HAP-1 (cell line): ENCODE data around the gene CLCN7.

Source experiments
- DNase-seq, 2 experiments: peaks; one replicate each; pipeline ENCODE4 v3.0.0-alpha.2; 2016 to 2020; ENCODE audit warnings: low spot score in 2 of 2
- H3K27me3 ChIP-seq: fragments of 250-450 bp; sonication (Bioruptor Pico); 2 replicates; pipeline ENCODE4 v1.5.1; 2020; ENCODE audit warnings: low read depth, mild to moderate bottlenecking, moderate library complexity
- H3K36me3 ChIP-seq: fragments of 250-450 bp; sonication (Bioruptor Pico); replicated peaks from 2 replicates; pipeline ENCODE4 v1.5.1; 2020; ENCODE audit warnings: mild to moderate bottlenecking
- H3K4me1 ChIP-seq: fragments of 250-450 bp; sonication (Bioruptor Pico); 2 replicates; pipeline ENCODE4 v1.5.1; 2020; ENCODE audit warnings: mild to moderate bottlenecking
- H3K4me3 ChIP-seq: fragments of 250-450 bp; sonication (Bioruptor Pico); 2 replicates; pipeline ENCODE4 v1.5.1; 2020; ENCODE audit warnings: mild to moderate bottlenecking, moderate library complexity
- H3K9me3 ChIP-seq: fragments of 250-450 bp; sonication (Bioruptor Pico); 2 replicates; pipeline ENCODE4 v1.5.1; 2020; ENCODE audit warnings: mild to moderate bottlenecking, moderate library complexity
- in situ Hi-C: fragments of 300-500 bp; cut with MboI; formaldehyde crosslinking; loops from 3 replicates; pipeline ENCODE4 v1.14.3; 2020; ENCODE audit warnings: low sequenced_read_pairs, inconsistent platforms, mixed read lengths

The CLCN7 gene

GRCh38 chr16:1508494-1509187 is 33.8 kb upstream of the CLCN7 start:
- peaks cover 33% of the 10 kb centered on the region for H3K36me3 ChIP-seq
- H3K9me3 ChIP-seq = no peaks in the 10 kb centered on the region
- in situ Hi-C loops = no loop called here
- H3K4me1 ChIP-seq = no peaks in the 10 kb centered on the region
- H3K27me3 ChIP-seq = no peaks in the 10 kb centered on the region
- no peak for DNase-seq
- no peak overlapping the region for H3K4me3 ChIP-seq

DNA sequence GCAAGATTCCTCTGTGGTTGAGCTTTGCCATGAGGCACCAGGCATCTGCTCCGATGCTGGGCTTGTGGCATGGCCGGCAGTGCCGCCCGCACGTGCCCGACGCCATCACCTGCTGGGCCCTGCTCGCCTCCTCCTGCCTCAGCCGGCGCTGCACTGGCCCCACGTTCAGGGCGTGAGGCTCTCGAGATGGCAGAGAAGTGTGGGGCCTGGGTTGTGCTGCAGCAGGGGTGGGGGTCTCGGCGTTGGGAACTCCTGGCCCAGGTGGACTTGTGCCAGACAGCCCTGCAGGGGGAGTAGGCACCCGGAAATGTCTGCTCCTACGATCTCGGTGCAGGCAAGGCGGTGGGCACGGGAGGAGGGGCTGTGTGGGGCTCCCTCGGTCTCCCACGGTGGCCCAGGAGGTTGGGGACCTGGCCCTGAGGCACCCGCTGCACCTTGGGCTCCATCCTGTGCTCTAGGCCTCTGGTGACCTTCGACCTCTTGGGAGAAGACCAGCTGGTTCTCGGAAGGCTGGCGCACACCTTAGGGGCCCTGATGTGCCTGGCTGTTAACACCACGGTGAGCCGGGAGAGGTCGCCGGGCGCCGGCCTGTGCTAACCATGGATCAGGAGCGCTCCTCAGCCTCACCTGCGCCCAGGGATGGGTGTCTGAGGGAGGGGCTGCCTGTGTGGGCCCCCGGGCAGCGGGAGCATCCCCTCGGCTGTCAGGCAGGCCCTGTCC is 31.8 kb upstream of the CLCN7 start:
- no peak for DNase-seq
- Histone ChIP-seq H3K36me3 (peaks cover 49% of the 10 kb centered on the region), H3K9me3 (no peaks in the 10 kb centered on the region), H3K27me3 (no peaks in the 10 kb centered on the region), H3K4me3 (no peak overlapping the region), H3K4me1 (no peaks in the 10 kb centered on the region)
- in situ Hi-C loops = no loop called here

DNA sequence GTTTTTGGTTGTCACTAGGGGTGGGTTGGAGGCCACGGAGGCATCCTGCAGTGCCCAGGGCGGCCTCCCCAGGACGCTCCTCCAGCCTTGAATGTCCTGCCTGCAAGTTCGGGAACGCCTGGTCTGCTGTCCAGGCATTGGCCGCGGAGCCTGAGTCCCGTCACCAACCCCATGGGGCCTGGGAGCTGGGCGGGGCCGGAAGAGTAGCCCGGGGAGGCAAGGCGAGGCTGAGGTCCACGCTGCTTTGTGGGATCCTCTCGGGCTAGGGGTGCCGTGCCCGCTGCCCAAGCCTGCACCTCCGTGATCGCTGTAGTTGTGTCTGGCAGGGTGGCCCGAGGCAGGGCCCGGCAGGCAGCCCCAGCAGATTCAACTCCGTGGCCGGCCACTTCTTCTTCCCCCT is 31.1 kb upstream of the CLCN7 start:
- in situ Hi-C loops = no loop called here
- Histone ChIP-seq H3K27me3 (no peaks in the 10 kb centered on the region), H3K4me1 (no peaks in the 10 kb centered on the region), H3K36me3 (peaks cover 57% of the 10 kb centered on the region), H3K4me3 (no peak overlapping the region), H3K9me3 (no peaks in the 10 kb centered on the region)
- DNase-seq = no peak

- Histone ChIP-seq H3K4me3 (no peak overlapping the region), H3K4me1 (no peaks in the 10 kb centered on the region), H3K36me3 (peaks cover 58% of the 10 kb centered on the region), H3K9me3 (no peaks in the 10 kb centered on the region), H3K27me3 (no peaks in the 10 kb centered on the region)
- no peak for DNase-seq
- in situ Hi-C loops = no loop called here
Measured at GRCh38 chr16:1505073-1505844, 30.4 kb upstream of the CLCN7 start.

- peaks cover 61% of the 10 kb centered on the region for H3K36me3 ChIP-seq
- no peaks in the 10 kb centered on the region for H3K4me1 ChIP-seq
- no peak for DNase-seq
- no peak overlapping the region for H3K4me3 ChIP-seq
- in situ Hi-C loops = no loop called here
- H3K9me3 ChIP-seq = no peaks in the 10 kb centered on the region
- no peaks in the 10 kb centered on the region for H3K27me3 ChIP-seq
Measured at GRCh38 chr16:1503110-1503955, 28.5 kb upstream of the CLCN7 start.

GRCh38 chr16:1502092-1503004 is 27.5 kb upstream of the CLCN7 start:
- H3K9me3 ChIP-seq = no peaks in the 10 kb centered on the region
- in situ Hi-C loops = no loop called here
- no peak overlapping the region for H3K4me3 ChIP-seq
- no peaks in the 10 kb centered on the region for H3K27me3 ChIP-seq
- H3K36me3 ChIP-seq = peaks cover 61% of the 10 kb centered on the region
- no peaks in the 10 kb centered on the region for H3K4me1 ChIP-seq
- DNase-seq = no peak

DNA sequence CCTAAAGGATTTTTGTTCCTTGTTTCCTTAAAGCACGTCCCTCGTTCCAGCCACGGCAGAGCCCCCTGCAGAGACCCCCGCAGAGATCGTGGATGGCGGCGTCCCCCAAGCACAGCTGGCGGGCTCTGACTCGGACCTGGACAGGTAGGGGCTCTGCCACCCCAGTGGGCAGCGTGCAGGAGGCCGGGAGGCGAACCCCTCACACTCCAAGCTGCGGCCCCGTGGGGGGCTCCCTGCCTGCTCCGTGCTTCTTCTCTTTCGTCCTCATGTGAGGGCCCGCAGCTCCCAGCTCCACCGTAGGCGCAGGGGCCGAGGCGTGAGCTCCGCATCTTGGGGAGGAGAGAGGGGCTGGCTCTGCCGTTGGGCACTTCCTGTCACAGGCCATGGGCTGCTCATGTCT is 26.8 kb upstream of the CLCN7 start:
- no peak for DNase-seq
- Histone ChIP-seq H3K36me3 (peaks cover 63% of the 10 kb centered on the region), H3K9me3 (no peaks in the 10 kb centered on the region), H3K27me3 (no peaks in the 10 kb centered on the region), H3K4me3 (no peak overlapping the region), H3K4me1 (no peaks in the 10 kb centered on the region)
- in situ Hi-C loops = no loop called here

GRCh38 chr16:1500465-1501150 is 25.8 kb upstream of the CLCN7 start:
- in situ Hi-C loops = no loop called here
- H3K27me3 ChIP-seq = no peaks in the 10 kb centered on the region
- H3K4me1 ChIP-seq = no peaks in the 10 kb centered on the region
- peaks cover 67% of the 10 kb centered on the region for H3K36me3 ChIP-seq
- DNase-seq = no peak
- no peaks in the 10 kb centered on the region for H3K9me3 ChIP-seq
- H3K4me3 ChIP-seq = no peak overlapping the region

GRCh38 chr16:1499756-1500464 is 25.1 kb upstream of the CLCN7 start:
- in situ Hi-C loops = no loop called here
- Histone ChIP-seq H3K9me3 (no peaks in the 10 kb centered on the region), H3K36me3 (peaks cover 74% of the 10 kb centered on the region), H3K27me3 (no peaks in the 10 kb centered on the region), H3K4me3 (no peak overlapping the region), H3K4me1 (no peaks in the 10 kb centered on the region; the same call in 1 of the 2 replicates)
- no peak for DNase-seq

GRCh38 chr16:1498899-1499676 is 24.3 kb upstream of the CLCN7 start:
- in situ Hi-C loops = no loop called here
- peaks cover 79% of the 10 kb centered on the region for H3K36me3 ChIP-seq
- no peak overlapping the region for H3K4me3 ChIP-seq
- no peaks in the 10 kb centered on the region for H3K27me3 ChIP-seq
- H3K9me3 ChIP-seq = no peaks in the 10 kb centered on the region
- no peak for DNase-seq
- H3K4me1 ChIP-seq = no peaks in the 10 kb centered on the region; the same call in 1 of the 2 replicates

- no peaks in the 10 kb centered on the region for H3K27me3 ChIP-seq
- DNase-seq = no peak
- peaks cover 6% of the 10 kb centered on the region for H3K4me1 ChIP-seq
- no peaks in the 10 kb centered on the region for H3K9me3 ChIP-seq
- in situ Hi-C loops = no loop called here
- no peak overlapping the region for H3K4me3 ChIP-seq
- peaks cover 67% of the 10 kb centered on the region for H3K36me3 ChIP-seq
Measured at GRCh38 chr16:1497014-1497598, 22.3 kb upstream of the CLCN7 start.
